ENCODE results near the gene SCAND1.
"Not testable (repeated sequence)": the region's sequence is repeated elsewhere in the genome, so short reads cannot be mapped to it uniquely, and the experiment has no call there.

Gene SCAND1

DNA sequence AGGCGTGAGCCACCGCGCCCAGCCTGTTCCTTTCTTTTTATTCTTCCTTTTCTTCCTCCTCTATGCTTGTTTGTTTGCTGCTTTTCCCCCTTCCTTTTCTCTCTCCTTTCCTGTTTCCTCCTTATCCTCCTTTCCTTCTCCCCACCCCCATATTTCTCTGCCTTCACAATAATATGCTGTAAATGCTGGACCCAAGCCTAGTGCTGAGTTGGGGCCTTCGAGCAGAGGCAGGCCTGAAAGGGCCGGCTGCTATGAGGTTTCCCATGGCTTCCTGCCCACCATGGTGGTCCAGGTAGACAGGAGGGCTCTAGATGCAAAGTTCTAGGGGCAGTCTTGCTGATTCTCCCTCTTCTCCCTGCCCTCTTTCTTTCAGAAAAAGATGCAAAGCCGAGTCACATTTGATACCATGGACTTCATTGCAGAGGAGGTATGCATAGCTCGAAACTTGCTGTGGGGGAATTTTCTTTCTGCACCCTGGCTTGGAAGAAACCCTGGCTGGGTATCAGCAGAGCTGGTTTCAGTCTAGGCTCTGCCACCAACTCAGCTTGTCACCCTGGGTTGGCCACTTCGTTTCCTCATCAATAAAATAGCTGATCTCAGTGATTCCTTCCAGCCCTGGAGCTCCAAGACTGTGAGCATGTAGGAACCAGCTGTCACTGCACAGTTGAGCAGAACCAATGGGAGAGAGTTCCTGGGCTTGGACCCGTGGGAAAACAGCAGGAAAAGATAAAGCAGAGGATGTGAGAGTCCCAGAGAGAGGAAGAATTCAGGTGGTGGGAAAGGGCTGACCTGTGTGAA lies 21.5 kb upstream of the SCAND1 start:
- DNase-seq: no peak
- TF ChIP-seq POLR2A (IDR thresholded peaks at IDR 0.05; ENCODE audit: low read length): no peak
- TF ChIP-seq GATA1 (IDR thresholded peaks at IDR 0.05; ENCODE audit: low read depth, low read length): no peak

DNA sequence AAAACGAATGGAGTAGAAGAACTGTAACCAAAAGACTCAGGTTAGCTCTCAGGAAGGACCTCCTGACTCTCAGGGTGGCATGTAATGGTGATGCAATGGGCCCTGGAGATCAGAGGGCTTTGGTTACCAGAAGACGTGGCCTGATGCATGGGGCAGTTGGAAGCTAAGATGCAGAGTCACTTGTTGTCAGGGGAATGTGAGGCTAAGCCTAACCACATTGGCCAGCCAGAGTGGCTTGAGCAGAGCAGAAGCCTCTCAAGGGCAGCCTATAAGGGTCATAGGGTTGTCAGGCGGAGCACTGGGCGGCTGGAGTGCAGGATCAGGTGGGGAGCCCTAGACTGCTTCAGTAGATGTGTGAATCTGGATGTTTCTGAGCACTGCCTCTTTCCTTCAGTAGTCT lies 20.0 kb upstream of the SCAND1 start:
- DNase-seq: no peak
- TF ChIP-seq POLR2A (IDR thresholded peaks at IDR 0.05; ENCODE audit: low read length) (no peak), GATA1 (IDR thresholded peaks at IDR 0.05; ENCODE audit: low read depth, low read length) (no peak)

DNA sequence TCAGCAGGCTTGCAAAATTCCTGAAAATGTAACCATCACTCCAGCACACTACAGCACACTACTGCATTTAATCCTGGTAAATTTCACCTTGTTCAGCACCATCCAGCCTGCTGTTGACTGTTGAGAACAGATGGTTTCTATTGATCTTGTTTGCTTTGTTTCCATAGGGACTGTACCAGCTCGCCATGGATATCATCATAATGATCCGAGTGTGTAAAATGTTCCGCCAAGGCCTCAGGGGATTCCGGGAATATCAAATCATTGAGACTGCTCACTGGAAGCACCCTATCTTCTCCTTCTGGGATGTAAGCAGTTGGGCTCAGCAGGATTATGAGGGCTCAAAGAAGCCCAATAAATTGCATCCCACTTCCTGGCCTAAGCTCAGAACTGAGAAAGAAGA lies 18.2 kb upstream of the SCAND1 start:
- no peak for DNase-seq
- TF ChIP-seq POLR2A (IDR thresholded peaks at IDR 0.05; ENCODE audit: low read length) (no peak), GATA1 (IDR thresholded peaks at IDR 0.05; ENCODE audit: low read depth, low read length) (no peak)

DNA sequence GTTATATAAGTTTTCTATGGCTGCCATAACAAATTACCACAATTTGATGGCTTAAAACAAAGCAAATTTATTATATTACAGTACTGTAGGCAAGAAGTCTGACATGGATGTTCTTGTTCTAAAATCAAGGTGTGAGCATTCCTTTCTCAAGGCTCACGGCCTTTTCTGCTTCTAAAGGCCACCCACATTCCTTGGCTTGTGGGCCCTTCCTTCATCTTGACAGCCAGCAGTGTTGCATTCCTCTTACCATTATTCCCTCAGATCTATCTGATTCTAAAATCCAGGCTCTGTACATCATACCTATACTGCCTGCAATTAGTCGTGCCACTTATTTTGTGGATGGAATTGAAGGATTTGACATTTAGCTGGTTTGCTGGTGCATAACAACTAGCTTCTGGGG lies 17.7 kb upstream of the SCAND1 start:
- TF ChIP-seq POLR2A (IDR thresholded peaks at IDR 0.05; ENCODE audit: low read length): no peak
- TF ChIP-seq GATA1 (IDR thresholded peaks at IDR 0.05; ENCODE audit: low read depth, low read length): no peak

DNA sequence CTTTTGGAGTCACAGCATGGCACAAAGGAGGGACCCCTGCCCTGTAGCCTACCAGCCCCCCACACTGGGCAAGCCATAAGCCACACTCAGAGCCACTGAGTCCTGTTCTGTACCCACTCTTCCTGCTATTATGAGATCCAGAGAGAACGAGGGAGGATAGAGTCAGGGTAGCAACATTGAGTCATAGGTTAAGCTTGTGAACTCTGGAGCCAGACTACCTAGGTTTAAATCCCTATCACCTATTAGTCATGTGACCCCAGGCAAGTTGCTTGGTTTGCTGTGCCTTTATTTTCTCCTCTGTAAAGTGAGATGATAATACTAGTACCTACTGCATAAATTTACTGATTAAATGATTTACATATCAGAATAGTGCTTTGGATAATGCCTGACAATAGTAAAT lies 14.6 kb upstream of the SCAND1 start:
- DNase-seq: no peak
- no peak for TF ChIP-seq GATA1 (IDR thresholded peaks at IDR 0.05; ENCODE audit: low read depth, low read length)
- no peak for TF ChIP-seq POLR2A (IDR thresholded peaks at IDR 0.05; ENCODE audit: low read length)

More for the DNA sequence above, 17.7 kb upstream of the SCAND1 start:
- DNase-seq: no peak

DNA sequence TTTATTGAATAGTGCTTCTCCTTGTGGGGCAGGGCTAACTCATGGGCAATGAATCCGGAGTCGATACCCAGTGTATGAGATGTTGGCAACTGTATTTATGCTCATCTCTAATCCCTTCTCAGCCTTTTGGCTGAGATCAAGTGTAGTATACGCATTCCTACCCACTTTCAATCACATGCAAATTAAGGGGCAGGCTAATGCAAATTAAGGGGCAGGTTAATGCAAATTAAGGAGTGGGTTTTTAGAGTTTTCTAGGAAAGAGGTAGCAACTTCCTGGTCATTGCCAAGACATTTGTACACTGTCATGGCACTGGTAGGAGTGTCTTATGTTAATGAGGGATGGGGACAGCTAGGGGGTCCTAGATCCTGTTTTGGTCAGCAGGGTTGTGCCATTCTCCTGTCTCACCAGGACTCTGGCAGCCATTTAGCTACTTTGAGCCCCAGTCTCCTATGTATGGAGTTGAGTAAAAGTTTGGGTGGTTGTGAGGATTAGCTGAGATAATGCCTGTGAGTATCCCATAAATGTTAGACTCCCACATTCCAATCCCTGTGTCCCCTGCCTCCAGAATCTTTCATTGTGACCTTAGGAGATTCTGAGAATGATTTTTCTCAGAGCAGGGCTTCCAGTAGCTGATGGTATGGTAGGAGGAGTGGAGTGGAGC lies 13.8 kb upstream of the SCAND1 start, which contains the start of gene CNBD2:
TSS of gene CNBD2 (plus strand) at position 612 of the 662 bp plus-strand sequence. CDS start 173 bp downstream, outside the sequence.
- DNase-seq: no peak
- TF ChIP-seq GATA1 (IDR thresholded peaks at IDR 0.05; ENCODE audit: low read depth, low read length) (no peak), POLR2A (IDR thresholded peaks at IDR 0.05; ENCODE audit: low read length) (no peak)

DNA sequence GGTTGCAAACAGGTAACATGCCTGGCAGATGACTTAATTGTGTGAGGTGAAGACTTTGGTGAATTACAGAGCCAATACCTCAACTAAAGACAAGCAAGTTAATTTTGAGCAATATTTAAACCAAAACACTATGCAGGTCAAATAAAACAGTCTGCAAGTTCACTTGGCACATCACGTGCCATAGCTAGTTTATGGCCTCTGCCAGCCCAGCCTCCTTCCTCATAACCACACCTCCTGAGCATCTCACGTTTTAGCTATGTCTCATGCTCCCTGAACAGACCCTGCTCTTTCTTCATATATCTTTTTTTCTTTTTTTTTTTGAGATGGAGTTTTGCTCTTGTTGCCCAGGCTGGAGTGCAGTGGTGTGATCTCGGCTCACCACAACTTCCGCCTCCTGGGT lies 9.6 kb upstream of the SCAND1 start:
- no peak for TF ChIP-seq GATA1 (IDR thresholded peaks at IDR 0.05; ENCODE audit: low read depth, low read length)
- TF ChIP-seq POLR2A (IDR thresholded peaks at IDR 0.05; ENCODE audit: low read length): no peak
- DNase-seq: no peak

DNA sequence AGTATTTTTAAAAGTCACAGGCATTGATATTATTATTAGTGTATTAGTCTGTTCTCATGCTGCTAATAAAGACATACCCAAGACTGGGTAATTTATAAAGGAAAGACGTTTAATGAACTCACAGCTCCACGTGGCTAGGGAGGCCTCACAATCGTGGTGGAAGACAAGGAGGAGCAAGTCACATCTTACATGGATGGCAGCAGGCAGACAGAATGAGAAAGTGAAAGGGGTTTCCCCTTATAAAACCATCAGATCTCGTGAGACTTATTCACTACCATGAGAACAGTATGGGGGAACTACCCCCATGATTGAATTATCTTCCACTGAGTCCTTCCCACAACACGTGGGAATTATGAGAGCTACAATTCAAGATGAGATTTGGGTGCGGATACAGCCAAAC lies 5.0 kb upstream of the SCAND1 start:
- DNase-seq: not testable (repeated sequence)

DNA sequence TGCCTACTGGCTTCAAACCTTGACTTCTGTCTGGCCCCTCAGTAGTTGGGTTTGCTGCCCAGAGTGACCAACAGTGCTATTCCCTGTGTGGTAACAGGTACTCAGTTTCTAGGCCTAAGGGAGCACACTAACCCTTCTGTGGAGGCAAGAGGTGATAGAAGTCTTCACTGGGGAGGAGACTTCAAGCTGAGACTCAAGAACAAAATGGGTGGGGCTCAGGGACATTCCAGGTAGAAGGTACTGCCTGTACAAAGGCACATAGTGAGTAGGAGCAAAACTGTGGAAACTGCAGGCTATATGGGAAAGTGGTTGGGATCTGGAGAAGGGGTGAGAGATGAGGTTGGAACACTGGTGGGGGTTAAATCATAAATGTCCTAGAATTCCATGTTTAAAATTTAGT lies 2.3 kb upstream of the SCAND1 start:
- TF ChIP-seq POLR2A (IDR thresholded peaks at IDR 0.05; ENCODE audit: low read length) (no peak), GATA1 (IDR thresholded peaks at IDR 0.05; ENCODE audit: low read depth, low read length) (no peak)
- DNase-seq: no peak

DNA sequence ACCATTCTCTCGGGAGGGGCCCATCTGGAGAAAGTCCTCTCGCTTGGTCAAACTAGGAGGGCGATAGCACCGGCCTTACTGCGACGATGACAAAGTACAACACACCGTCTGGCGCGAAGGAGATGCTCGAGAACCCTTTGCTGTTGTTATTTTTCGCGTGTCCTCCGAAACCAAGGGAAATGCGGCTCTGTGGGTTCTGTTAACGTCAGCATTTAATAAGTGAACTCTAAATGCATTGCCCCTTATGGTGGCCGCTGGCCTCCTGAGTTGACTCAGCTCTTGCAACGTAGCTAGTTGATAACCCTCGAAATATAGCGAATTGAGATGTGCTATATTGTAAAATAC lies 577 bp upstream of the SCAND1 start:
- DNase-seq: peak; percentile 84 to 86
- TF ChIP-seq POLR2A (IDR thresholded peaks at IDR 0.05; ENCODE audit: low read length): no peak
- no peak for TF ChIP-seq GATA1 (IDR thresholded peaks at IDR 0.05; ENCODE audit: low read depth, low read length)

DNA sequence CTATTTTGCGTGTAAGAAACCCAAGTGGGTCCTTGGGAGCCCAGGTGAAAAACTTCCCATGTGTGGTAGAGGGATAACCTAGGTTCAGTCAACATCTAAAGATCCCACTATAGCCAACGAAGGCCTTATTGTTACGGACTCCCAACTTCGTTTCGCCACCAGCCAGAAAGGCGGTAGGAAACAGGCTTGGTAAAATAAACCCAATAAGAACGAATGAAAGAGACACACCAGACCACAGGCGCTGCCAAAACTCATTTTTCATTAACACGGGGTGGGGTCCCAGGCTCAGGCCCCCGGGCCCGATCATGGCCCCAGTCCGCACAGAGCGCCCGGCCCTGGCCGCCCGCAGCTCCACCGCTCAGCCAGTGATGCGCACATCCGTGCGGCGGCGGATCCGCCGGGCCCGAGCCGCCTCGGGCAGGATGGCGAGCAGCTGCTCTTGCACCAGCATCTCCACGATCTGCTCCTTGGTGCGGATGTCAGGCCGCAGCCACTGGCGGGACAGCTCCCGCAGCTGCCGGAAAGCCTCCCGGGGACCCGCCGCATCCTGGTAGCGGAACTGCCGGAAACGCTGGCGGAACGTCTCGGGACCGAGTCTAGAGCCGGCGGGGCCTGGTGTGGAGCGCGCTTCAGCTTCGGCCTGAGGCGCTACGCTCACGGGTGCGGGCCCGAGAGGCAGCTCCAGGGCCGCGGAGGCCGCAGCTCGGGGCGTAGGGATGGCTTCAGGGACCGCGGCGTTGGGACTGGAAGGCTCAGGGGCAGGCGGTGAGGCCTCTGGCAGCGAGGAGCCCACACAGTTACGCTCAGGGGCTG lies 709 bp downstream of the SCAND1 start:
- DNase-seq: peak; percentile 81 to 89
- TF ChIP-seq GATA1 (IDR thresholded peaks at IDR 0.05; ENCODE audit: low read depth, low read length) (no peak), POLR2A (IDR thresholded peaks at IDR 0.05; ENCODE audit: low read length) (no peak)

DNA sequence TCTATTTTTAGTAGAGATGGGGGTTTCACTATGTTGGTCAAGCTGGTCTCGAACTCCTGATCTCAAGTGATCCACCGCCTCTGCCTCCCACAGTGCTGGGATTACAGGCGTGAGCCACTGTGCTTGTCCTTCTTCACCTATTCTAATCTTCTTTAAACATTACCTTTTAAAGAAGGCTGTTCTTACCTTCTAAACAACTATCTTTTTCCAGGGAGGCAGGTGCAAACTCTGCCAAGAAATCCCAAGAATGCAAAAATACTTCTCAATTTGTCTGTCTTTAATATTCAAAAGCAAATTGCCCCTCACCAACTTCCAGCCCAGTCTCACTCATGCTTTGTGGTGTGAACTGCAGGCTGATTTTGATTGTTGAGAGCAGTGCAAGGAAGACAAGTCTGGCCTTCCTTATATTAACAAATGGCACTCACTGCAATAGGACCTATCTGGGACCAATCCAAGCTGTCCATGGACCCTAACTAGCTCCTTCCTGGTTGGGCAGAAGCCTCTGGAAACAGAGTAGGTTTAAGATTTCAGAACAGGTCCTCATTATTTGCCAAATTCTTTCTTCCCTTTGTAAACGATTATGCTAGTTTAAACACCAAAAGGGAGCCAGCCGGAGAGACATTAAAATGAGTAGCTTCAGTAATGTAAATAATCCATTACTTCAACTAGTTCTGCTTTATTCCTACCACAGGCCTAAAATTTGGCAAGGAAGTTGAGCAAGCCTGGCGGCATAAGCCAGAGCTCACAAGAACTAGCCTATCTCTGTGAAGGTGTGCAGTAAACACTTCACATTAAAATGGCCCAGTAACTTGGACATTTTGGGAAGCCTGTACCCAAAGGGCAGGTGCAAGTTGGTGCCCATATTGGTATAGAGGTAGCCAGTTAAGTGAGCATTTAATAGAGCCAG lies 1.6 kb downstream of the SCAND1 start:
- TF ChIP-seq POLR2A (IDR thresholded peaks at IDR 0.05; ENCODE audit: low read length): no peak
- DNase-seq: peak; percentile 55 to 60

DNA sequence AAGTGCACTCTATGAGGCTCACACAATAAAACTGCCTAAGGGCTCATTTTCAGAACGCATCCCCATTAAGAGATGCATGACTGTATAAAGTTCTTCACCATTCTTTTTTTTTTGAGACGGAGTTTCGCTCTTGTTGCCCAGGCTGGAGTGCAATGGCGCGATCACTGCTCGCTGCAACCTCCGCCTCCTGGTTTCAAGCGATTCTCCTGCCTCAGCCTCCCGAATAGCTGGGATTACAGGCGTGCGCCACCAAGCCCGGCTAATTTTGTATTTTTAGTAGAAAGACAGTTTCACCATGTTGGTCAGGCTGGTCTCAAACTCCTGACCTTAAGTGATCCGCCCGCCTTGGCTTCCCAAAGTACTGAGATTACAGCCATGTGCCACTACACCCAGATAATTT lies 2.2 kb downstream of the SCAND1 start:
- not testable (repeated sequence) for DNase-seq

DNA sequence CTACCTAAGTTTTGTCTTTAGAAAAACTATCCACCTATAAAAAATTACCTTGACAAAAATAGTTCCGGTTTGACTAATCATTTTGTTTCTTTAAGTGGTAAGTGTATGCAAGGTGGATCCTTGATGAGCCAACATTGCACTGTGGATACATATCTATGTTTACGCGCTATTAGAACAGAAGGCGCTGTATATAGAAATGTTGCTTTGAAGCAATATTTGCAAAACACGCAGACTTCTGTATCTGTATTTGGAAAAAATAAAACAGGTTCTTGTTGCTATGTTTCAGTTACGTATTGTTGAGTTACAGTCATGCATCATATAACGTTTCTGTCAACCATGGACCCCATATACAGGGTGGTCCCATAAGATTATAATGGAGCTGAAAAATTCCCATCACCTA lies 4.2 kb downstream of the SCAND1 start:
- TF ChIP-seq GATA1 (IDR thresholded peaks at IDR 0.05; ENCODE audit: low read depth, low read length): no peak
- no peak for TF ChIP-seq POLR2A (IDR thresholded peaks at IDR 0.05; ENCODE audit: low read length)
- no peak for DNase-seq
